Measurements from ENCODE around the gene ANKRD23. TPM values are rescaled to one million over a fixed set of nuclear protein-coding genes. Genes with fewer than 3 reads are reported as not detected.

ANKRD23 gene
- total and polyA plus RNA-seq, 2 of the 13 experiments (the other 11 are each of a cell fraction or from before 2014, with no cell fraction given): 1.5 to 1.6 TPM

DNA sequence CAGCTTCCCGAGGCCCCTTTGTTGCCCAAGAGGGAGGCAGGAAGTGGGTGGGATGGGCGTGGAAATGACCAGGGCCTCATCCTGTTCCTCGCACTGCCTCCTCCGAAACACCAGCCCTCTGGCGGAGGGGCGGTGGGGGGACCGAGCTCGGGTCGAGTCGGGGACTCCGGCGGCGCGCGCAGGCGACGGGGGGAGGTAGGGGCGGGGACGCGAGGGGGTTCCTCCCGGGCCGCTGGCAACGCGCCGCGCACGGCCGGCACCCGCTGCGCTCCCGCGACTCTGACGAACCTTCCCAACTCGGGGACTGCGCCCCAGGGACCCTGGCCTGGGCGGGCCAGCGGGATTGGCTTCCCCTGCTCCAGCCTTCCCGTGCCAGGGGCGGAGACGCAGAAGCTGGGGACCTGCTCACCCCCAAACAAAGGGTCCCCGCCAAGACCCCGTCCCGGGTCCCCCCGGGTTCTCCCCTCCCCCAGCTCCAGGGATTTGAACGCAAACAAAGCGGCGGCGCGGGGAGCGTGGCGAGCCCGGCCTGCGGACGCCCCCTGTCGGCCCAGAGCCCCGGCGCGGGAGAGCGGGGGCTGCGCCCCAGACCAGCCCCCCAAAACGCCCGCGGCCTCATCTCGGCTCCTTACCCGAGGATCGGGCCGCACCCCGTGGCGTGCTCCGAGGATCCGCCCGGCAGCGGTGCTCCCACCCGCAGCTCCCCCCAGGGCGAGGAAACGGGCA, 24.9 kb upstream of the ANKRD23 start (continued):
- TF ChIP-seq ZMYM4 (CRISPR knock-in tag; IDR thresholded peaks at IDR 0.05) (0 out of 2 replicates have a peak, but pooled peaks have one; percentile 20), MAX (IDR thresholded peaks at IDR 0.05) (no peak; the same call in none of the 2 replicates), ZNF670 (CRISPR knock-in tag; IDR thresholded peaks at IDR 0.05; ENCODE audit: borderline replicate concordance) (no peak; the same call in 1 of the 2 replicates), ZFX (CRISPR knock-in tag; IDR thresholded peaks at IDR 0.05; ENCODE audit: low read depth) (peak; percentile 96), EP300 (IDR thresholded peaks at IDR 0.05; ENCODE audit: low read depth in 2 of 2, low read length in 2 of 2) (peak in 1 of 2 experiments; percentile 56; a peak in 2 of 4 replicates), EP300 (CRISPR knock-in tag; IDR thresholded peaks at IDR 0.05; ENCODE audit: borderline replicate concordance) (peak; percentile 62; the same call in 1 of the 2 replicates), NFE2L2 (IDR thresholded peaks at IDR 0.05; ENCODE audit: low read length) (no peak), ZNF713 (CRISPR knock-in tag; IDR thresholded peaks at IDR 0.05) (no peak), GABPB1 (CRISPR knock-in tag; IDR thresholded peaks at IDR 0.05) (peak; percentile 90), HNRNPUL1 (IDR thresholded peaks at IDR 0.05; ENCODE audit: low read depth, low read length) (no peak), POGZ (CRISPR knock-in tag; IDR thresholded peaks at IDR 0.05) (peak; percentile 58; the same call in 1 of the 2 replicates), ZNF333 (CRISPR knock-in tag; IDR thresholded peaks at IDR 0.05; ENCODE audit: borderline replicate concordance) (no peak; the same call in 1 of the 2 replicates), ATAD3A (CRISPR knock-in tag; IDR thresholded peaks at IDR 0.05) (no peak), ATF1 (CRISPR knock-in tag; IDR thresholded peaks at IDR 0.05) (no peak), CREM (IDR thresholded peaks at IDR 0.05) (peak; percentile 41; the same call in 1 of the 2 replicates), CREM (CRISPR knock-in tag; IDR thresholded peaks at IDR 0.05) (no peak), SIN3B (IDR thresholded peaks at IDR 0.05; ENCODE audit: low read length) (no peak)
- TF ChIP-seq, protein P1, sequence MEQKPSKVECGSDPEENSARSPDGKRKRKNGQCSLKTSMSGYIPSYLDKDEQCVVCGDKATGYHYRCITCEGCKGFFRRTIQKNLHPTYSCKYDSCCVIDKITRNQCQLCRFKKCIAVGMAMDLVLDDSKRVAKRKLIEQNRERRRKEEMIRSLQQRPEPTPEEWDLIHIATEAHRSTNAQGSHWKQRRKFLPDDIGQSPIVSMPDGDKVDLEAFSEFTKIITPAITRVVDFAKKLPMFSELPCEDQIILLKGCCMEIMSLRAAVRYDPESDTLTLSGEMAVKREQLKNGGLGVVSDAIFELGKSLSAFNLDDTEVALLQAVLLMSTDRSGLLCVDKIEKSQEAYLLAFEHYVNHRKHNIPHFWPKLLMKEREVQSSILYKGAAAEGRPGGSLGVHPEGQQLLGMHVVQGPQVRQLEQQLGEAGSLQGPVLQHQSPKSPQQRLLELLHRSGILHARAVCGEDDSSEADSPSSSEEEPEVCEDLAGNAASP (CRISPR knock-in tag; IDR thresholded peaks at IDR 0.05; ENCODE audit: borderline replicate concordance): no peak; the same call in 1 of the 2 replicates
- TF ChIP-seq, protein P2, sequence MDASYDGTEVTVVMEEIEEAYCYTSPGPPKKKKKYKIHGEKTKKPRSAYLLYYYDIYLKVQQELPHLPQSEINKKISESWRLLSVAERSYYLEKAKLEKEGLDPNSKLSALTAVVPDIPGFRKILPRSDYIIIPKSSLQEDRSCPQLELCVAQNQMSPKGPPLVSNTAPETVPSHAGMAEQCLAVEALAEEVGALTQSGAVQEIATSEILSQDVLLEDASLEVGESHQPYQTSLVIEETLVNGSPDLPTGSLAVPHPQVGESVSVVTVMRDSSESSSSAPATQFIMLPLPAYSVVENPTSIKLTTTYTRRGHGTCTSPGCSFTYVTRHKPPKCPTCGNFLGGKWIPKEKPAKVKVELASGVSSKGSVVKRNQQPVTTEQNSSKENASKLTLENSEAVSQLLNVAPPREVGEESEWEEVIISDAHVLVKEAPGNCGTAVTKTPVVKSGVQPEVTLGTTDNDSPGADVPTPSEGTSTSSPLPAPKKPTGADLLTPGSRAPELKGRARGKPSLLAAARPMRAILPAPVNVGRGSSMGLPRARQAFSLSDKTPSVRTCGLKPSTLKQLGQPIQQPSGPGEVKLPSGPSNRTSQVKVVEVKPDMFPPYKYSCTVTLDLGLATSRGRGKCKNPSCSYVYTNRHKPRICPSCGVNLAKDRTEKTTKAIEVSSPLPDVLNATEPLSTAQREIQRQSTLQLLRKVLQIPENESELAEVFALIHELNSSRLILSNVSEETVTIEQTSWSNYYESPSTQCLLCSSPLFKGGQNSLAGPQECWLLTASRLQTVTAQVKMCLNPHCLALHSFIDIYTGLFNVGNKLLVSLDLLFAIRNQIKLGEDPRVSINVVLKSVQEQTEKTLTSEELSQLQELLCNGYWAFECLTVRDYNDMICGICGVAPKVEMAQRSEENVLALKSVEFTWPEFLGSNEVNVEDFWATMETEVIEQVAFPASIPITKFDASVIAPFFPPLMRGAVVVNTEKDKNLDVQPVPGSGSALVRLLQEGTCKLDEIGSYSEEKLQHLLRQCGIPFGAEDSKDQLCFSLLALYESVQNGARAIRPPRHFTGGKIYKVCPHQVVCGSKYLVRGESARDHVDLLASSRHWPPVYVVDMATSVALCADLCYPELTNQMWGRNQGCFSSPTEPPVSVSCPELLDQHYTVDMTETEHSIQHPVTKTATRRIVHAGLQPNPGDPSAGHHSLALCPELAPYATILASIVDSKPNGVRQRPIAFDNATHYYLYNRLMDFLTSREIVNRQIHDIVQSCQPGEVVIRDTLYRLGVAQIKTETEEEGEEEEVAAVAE (CRISPR knock-in tag; IDR thresholded peaks at IDR 0.05; ENCODE audit: borderline replicate concordance): no peak
- TF ChIP-seq, protein P3, sequence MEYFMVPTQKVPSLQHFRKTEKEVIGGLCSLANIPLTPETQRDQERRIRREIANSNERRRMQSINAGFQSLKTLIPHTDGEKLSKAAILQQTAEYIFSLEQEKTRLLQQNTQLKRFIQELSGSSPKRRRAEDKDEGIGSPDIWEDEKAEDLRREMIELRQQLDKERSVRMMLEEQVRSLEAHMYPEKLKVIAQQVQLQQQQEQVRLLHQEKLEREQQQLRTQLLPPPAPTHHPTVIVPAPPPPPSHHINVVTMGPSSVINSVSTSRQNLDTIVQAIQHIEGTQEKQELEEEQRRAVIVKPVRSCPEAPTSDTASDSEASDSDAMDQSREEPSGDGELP (IDR thresholded peaks at IDR 0.05; ENCODE audit: borderline replicate concordance, low read depth): peak; percentile 43; the same call in 1 of the 2 replicates

All from HepG2 (cell line).